Panc1 (cell line): Measurements from ENCODE around the gene MREG. TPM values are rescaled to one million over a fixed set of nuclear protein-coding genes. Genes with fewer than 3 reads are reported as not detected.
A peak's percentile ranks its signal among the peaks of the same experiment; 100 is the strongest.

Source experiments
- ATAC-seq: fragments of 200-7000 bp; cut with Tn5 transposase; 2 replicates; pipeline ENCODE4 v1.9.1; 2020; ENCODE audit warnings: mild to moderate bottlenecking, moderate library complexity
- BruUV-seq: library from RNA; stranded (reverse); fragments of 400-500 nt; replicated peaks from 2 replicates; lab custom pipeline; 2021; lab: Mats Ljungman, UMichigan
- CTCF ChIA-PET: fragments of 300-600 bp; sonication (Branson Sonifier 250); formaldehyde crosslinking; loops from one replicate; lab custom pipeline; 2022; ENCODE audit warnings: antibody characterized with exemption; lab: Charles Lee
- POLR2A ChIA-PET: fragments of 300-600 bp; sonication (Branson Sonifier 250); formaldehyde crosslinking; loops from one replicate; lab custom pipeline; 2022; ENCODE audit warnings: antibody characterized with exemption; lab: Charles Lee
- DNase-seq: peaks from one replicate; pipeline ENCODE4 v3.0.0-alpha.2; 2010; ENCODE audit warnings: low read depth, low spot score
- H3K27ac ChIP-seq: 2 replicates; pipeline ENCODE4 v1.5.1; 2011; ENCODE audit warnings: mild to moderate bottlenecking, low read length, inconsistent platforms
- H3K27me3 ChIP-seq: fragments of 200-500 bp; sonication (Bioruptor generic); 2 replicates; pipeline ENCODE4 v1.6.0; 2014; ENCODE audit warnings: low read length, inconsistent platforms; ENCODE audit not compliant: control insufficient read depth, insufficient read depth
- H3K36me3 ChIP-seq: fragments of 200-500 bp; sonication (Bioruptor generic); 2 replicates; pipeline ENCODE4 v1.5.1; 2014; ENCODE audit warnings: inconsistent platforms, mild to moderate bottlenecking, low read length, moderate library complexity; ENCODE audit not compliant: control insufficient read depth, insufficient read depth
- H3K4me1 ChIP-seq: 2 replicates; pipeline ENCODE4 v1.5.1; 2011; ENCODE audit warnings: inconsistent platforms, mild to moderate bottlenecking, low read length, moderate library complexity; ENCODE audit not compliant: control insufficient read depth, insufficient read depth
- H3K4me3 ChIP-seq, 2 experiments: 2 replicates each; pipeline ENCODE4 v1.5.1; 2011 to 2012; ENCODE audit warnings: low read depth in 2 of 2, low read length in 2 of 2, mild to moderate bottlenecking in 2 of 2, inconsistent platforms in 1 of 2, moderate library complexity in 1 of 2
- H3K9me3 ChIP-seq: fragments of 200-500 bp; sonication (Bioruptor generic); 2 replicates; pipeline ENCODE4 v1.5.1; 2014; ENCODE audit warnings: low read depth, mild to moderate bottlenecking, inconsistent platforms, low read length, moderate library complexity; ENCODE audit not compliant: control insufficient read depth, insufficient read depth
- POLR2AphosphoS5 ChIP-seq: IDR thresholded peaks from 2 replicates; pipeline ENCODE4 v1.6.1; 2012; ENCODE audit warnings: mild to moderate bottlenecking, low read depth, low read length, moderate library complexity
- SIN3A ChIP-seq: IDR thresholded peaks from 2 replicates; pipeline ENCODE4 v1.6.1; 2012; ENCODE audit warnings: low read depth, mild to moderate bottlenecking, low read length, moderate library complexity, borderline replicate concordance; ENCODE audit not compliant: insufficient read depth
- TCF7L2 ChIP-seq: IDR thresholded peaks from 2 replicates; pipeline ENCODE4 v1.6.1; 2011; ENCODE audit warnings: mild to moderate bottlenecking, low read depth, low read length, inconsistent platforms
- in situ Hi-C: cut with HindIII; loops from 2 replicates; pipeline ENCODE4 v1.10.0; 2016; ENCODE audit warnings: low sequenced_read_pairs, low pct_unique_long_range_greater_than_20kb
- intact Hi-C: fragments of 100-400 bp; cut with micrococcal nuclease; formaldehyde crosslinking; loops from one replicate; pipeline ENCODE4 v1.10.0; 2022; ENCODE audit not compliant: unreplicated experiment
- total RNA-seq: library from RNA; stranded (reverse); gene quantifications from one replicate; pipeline ENCODE4 v1.2.1, GENCODE V29; 2021; ENCODE audit not compliant: unreplicated experiment
- TF ChIP-seq, protein P1 (sequence below): fragments of 450-650 bp; IDR thresholded peaks from 2 replicates; pipeline ENCODE4 v1.5.1; 2017; ENCODE audit warnings: mild to moderate bottlenecking
- TF ChIP-seq, protein P2 (sequence below), 2 experiments: IDR thresholded peaks; 2 replicates each; pipeline ENCODE4 v1.6.1; 2011 to 2012; ENCODE audit warnings: low read depth in 2 of 2, control low read depth in 1 of 2, low read length in 1 of 2, mild to moderate bottlenecking in 1 of 2, moderate library complexity in 1 of 2; ENCODE audit not compliant: insufficient read depth in 1 of 2

The MREG gene
- total RNA-seq, 1 experiment from 2014 or later, result 19.2 TPM

DNA sequence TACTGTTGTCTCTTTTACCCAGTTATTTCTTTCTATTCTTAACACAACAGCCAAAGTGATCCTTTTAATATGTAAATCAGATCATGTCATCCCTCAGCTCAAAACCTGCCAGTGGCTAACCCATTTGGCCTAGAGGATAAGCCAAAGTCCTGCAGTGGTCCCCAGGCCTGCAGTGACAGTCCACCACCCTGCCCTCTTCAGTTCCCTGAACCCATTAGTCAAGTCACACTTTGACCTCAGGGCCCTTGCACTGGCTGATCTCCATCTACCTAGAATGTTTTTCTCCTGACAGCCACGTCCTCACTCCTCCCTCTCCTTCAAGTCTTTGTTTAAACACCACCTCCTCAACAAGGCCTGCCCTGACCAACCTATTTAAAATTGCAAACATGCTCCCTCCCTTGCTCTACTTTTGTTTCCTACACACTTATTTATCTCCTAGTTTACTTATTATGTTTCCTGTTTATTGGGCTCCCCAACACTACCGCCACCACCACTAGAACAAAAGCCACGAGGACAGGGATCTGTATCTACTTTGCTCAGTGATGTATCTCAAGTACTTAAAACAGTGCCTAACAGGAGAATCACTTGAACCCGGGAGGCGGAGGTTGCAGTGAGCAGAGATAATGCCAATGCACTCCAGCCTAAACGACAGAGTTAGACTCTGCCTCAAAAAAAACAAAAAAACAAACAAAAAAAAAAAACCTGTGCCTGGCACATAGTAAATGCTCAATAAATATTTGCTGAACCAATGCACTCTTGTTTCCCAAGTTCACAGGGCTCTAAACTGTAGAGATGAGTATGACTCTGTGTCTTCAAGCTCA lies 9.3 kb downstream of the MREG start:
- ATAC-seq, result no peak
- intact Hi-C loops (no loop called here), in situ Hi-C loops (no loop called here)
- Histone ChIP-seq H3K27ac (peak overlapping the region; percentile 36; the same call in 1 of the 2 replicates), H3K27me3 (no peaks in the 10 kb centered on the region), H3K9me3 (no peaks in the 10 kb centered on the region), H3K36me3 (no peaks in the 10 kb centered on the region), H3K4me3 (no peak overlapping the region), H3K4me1 (peaks cover 27% of the 10 kb centered on the region)
- ChIA-PET POLR2A (no interaction called here), CTCF (no interaction called here)
- TF ChIP-seq POLR2AphosphoS5 (no peak), TCF7L2 (no peak), SIN3A (no peak)
- TF ChIP-seq, protein P1, sequence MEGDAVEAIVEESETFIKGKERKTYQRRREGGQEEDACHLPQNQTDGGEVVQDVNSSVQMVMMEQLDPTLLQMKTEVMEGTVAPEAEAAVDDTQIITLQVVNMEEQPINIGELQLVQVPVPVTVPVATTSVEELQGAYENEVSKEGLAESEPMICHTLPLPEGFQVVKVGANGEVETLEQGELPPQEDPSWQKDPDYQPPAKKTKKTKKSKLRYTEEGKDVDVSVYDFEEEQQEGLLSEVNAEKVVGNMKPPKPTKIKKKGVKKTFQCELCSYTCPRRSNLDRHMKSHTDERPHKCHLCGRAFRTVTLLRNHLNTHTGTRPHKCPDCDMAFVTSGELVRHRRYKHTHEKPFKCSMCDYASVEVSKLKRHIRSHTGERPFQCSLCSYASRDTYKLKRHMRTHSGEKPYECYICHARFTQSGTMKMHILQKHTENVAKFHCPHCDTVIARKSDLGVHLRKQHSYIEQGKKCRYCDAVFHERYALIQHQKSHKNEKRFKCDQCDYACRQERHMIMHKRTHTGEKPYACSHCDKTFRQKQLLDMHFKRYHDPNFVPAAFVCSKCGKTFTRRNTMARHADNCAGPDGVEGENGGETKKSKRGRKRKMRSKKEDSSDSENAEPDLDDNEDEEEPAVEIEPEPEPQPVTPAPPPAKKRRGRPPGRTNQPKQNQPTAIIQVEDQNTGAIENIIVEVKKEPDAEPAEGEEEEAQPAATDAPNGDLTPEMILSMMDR, result no peak
- TF ChIP-seq, protein P2, sequence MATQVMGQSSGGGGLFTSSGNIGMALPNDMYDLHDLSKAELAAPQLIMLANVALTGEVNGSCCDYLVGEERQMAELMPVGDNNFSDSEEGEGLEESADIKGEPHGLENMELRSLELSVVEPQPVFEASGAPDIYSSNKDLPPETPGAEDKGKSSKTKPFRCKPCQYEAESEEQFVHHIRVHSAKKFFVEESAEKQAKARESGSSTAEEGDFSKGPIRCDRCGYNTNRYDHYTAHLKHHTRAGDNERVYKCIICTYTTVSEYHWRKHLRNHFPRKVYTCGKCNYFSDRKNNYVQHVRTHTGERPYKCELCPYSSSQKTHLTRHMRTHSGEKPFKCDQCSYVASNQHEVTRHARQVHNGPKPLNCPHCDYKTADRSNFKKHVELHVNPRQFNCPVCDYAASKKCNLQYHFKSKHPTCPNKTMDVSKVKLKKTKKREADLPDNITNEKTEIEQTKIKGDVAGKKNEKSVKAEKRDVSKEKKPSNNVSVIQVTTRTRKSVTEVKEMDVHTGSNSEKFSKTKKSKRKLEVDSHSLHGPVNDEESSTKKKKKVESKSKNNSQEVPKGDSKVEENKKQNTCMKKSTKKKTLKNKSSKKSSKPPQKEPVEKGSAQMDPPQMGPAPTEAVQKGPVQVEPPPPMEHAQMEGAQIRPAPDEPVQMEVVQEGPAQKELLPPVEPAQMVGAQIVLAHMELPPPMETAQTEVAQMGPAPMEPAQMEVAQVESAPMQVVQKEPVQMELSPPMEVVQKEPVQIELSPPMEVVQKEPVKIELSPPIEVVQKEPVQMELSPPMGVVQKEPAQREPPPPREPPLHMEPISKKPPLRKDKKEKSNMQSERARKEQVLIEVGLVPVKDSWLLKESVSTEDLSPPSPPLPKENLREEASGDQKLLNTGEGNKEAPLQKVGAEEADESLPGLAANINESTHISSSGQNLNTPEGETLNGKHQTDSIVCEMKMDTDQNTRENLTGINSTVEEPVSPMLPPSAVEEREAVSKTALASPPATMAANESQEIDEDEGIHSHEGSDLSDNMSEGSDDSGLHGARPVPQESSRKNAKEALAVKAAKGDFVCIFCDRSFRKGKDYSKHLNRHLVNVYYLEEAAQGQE (IDR thresholded peaks at IDR 0.05; ENCODE audit: insufficient read depth in 1 of 2, low read depth in 2 of 2, low read length in 1 of 2), result no peak
- no peak for DNase-seq
- BruUV-seq, result no TSS peak

DNA sequence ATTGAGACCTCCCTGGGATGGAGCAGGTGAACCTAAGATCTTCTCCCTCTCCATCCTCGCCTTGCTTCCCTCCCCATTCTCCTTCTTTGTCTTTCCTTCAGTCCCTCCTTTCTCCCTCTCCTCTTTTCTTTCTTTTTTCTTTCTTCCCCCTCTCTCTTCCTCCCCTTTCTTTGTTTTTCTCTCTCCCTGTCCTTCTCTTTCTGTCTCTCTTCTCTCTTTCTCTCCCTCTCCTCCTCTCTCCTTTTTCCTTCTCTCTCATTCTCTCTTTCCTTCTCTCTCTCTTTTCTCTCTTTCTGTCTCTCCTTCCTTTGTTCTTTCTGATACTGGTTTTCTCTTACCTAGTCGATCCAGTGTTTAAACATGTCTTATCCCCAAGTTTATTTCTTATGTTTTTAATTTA lies 10.7 kb downstream of the MREG start:
- POLR2A ChIA-PET, result no interaction called here
- ATAC-seq (no peak), DNase-seq (no peak)
- intact Hi-C loops, result no loop called here
- in situ Hi-C loops, result no loop called here
- Histone ChIP-seq H3K4me1 (peaks cover 27% of the 10 kb centered on the region), H3K4me3 (no peak overlapping the region), H3K36me3 (no peaks in the 10 kb centered on the region), H3K9me3 (no peaks in the 10 kb centered on the region), H3K27ac (peak overlapping the region; percentile 49; the same call in 1 of the 2 replicates), H3K27me3 (no peaks in the 10 kb centered on the region)
- CTCF ChIA-PET, result no interaction called here
- BruUV-seq, result no TSS peak
- TF ChIP-seq, protein P1, result no peak
